GM23248 (cell line): Measurements from ENCODE around the gene ADGRA3.

Source experiments
- EZH2 ChIP-seq: fragments of 200-600 bp; sonication (generic); IDR thresholded peaks from 2 replicates; pipeline ENCODE4 v1.6.1; 2018; ENCODE audit warnings: antibody characterized with exemption, mild to moderate bottlenecking; ENCODE audit not compliant: insufficient read depth, poor library complexity, severe bottlenecking
- EZH2phosphoT487 ChIP-seq: fragments of 200-600 bp; sonication (generic); IDR thresholded peaks from 2 replicates; pipeline ENCODE4 v1.6.1; 2018; ENCODE audit warnings: antibody characterized with exemption, moderate library complexity, mild to moderate bottlenecking, low read depth; ENCODE audit not compliant: insufficient read depth

GRCh38 chr4:22416403-22416802 lies 99.5 kb downstream of the ADGRA3 start:
- TF ChIP-seq EZH2 = no peak
- TF ChIP-seq EZH2phosphoT487 = no peak
